ENCODE data around the gene ADSL. TPM values are rescaled to one million over a fixed set of nuclear protein-coding genes. Genes with fewer than 3 reads are reported as not detected.
A peak's percentile ranks its signal among the peaks of the same experiment; 100 is the strongest.

Gene ADSL
- total RNA-seq, 1 experiment from 2014 or later: 126 TPM

DNA sequence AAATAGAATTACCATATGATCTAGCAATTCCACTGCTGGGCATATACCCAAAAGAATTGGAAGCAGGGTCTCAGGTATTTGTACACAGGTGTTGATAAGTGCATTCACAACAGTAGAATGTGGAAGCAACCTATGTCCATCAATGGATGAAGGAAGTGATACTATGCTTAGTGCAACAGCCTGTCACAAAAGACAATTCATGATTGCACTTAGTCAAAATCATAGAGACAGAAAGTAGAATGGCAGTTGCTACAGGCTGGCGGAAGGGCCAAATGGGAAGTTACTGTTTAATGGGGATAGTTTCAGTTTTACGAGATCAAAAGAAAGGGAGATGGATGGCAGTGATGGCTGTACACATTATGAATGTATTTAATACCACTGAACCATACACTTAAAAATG lies 66.1 kb downstream of the ADSL start:
- no peaks in the 10 kb centered on the region for H3K79me2 ChIP-seq (ENCODE audit: insufficient read depth, low read length)
- peaks cover 2 to 4% of the 10 kb centered on the region in 2 experiments; a peak in 2 of 4 replicates for H3K36me3 ChIP-seq (ENCODE audit: control insufficient read depth in 1 of 2, insufficient read depth in 2 of 2, low read length in 2 of 2)
- TSS peak; percentile 44 for BruUV-seq (replicated peaks)
- H3K9ac ChIP-seq (ENCODE audit: low read length): no peak overlapping the region
- DNase-seq (ENCODE audit: low read depth, low spot score) (no peak), ATAC-seq (no peak)
- intact Hi-C loops (cut with micrococcal nuclease): no loop called here
- CTCF ChIA-PET: no interaction called here
- no peaks in the 10 kb centered on the region for H4K20me1 ChIP-seq (ENCODE audit: insufficient read depth)
- no peak overlapping the region for H3K27ac ChIP-seq (ENCODE audit: low read depth, low read length)
- H3K4me2 ChIP-seq (ENCODE audit: low read length): no peak overlapping the region
- H3K9me3 ChIP-seq (ENCODE audit: control insufficient read depth in 1 of 2, insufficient read depth in 1 of 2, low read depth in 1 of 2, low read length in 2 of 2): no peaks in the 10 kb centered on the region
- H3K9me2 ChIP-seq (ENCODE audit: insufficient read depth): no peaks in the 10 kb centered on the region
- no peak overlapping the region for H3K4me3 ChIP-seq (replicated peaks in 1 of 2; ENCODE audit: low read depth in 1 of 2, low read length in 2 of 2)
- H2AFZ ChIP-seq (ENCODE audit: low read depth, low read length, poor library complexity, severe bottlenecking): no peak overlapping the region
- TF ChIP-seq SIN3A (IDR thresholded peaks at IDR 0.05; ENCODE audit: low read depth) (no peak), SRF (IDR thresholded peaks at IDR 0.05; ENCODE audit: low read depth) (no peak), EGR1 (IDR thresholded peaks at IDR 0.05; ENCODE audit: low read depth) (no peak), CBX3 (IDR thresholded peaks at IDR 0.05; ENCODE audit: low read depth) (no peak), ELF1 (IDR thresholded peaks at IDR 0.05; ENCODE audit: borderline replicate concordance, low read depth) (no peak), POLR2A (IDR thresholded peaks at IDR 0.05; ENCODE audit: borderline replicate concordance, extremely low read depth, insufficient read depth, insufficient read length) (no peak), CEBPB (IDR thresholded peaks at IDR 0.05; ENCODE audit: low read depth) (no peak)
- TF ChIP-seq, protein P1, sequence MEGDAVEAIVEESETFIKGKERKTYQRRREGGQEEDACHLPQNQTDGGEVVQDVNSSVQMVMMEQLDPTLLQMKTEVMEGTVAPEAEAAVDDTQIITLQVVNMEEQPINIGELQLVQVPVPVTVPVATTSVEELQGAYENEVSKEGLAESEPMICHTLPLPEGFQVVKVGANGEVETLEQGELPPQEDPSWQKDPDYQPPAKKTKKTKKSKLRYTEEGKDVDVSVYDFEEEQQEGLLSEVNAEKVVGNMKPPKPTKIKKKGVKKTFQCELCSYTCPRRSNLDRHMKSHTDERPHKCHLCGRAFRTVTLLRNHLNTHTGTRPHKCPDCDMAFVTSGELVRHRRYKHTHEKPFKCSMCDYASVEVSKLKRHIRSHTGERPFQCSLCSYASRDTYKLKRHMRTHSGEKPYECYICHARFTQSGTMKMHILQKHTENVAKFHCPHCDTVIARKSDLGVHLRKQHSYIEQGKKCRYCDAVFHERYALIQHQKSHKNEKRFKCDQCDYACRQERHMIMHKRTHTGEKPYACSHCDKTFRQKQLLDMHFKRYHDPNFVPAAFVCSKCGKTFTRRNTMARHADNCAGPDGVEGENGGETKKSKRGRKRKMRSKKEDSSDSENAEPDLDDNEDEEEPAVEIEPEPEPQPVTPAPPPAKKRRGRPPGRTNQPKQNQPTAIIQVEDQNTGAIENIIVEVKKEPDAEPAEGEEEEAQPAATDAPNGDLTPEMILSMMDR (IDR thresholded peaks at IDR 0.05 in 2 of 3, conservative IDR thresholded peaks at IDR 0.05 in 1 of 3; ENCODE audit: borderline replicate concordance in 1 of 3, insufficient read depth in 1 of 3, low read depth in 2 of 3, low read length in 2 of 3): no peak
- TF ChIP-seq, protein P2, sequence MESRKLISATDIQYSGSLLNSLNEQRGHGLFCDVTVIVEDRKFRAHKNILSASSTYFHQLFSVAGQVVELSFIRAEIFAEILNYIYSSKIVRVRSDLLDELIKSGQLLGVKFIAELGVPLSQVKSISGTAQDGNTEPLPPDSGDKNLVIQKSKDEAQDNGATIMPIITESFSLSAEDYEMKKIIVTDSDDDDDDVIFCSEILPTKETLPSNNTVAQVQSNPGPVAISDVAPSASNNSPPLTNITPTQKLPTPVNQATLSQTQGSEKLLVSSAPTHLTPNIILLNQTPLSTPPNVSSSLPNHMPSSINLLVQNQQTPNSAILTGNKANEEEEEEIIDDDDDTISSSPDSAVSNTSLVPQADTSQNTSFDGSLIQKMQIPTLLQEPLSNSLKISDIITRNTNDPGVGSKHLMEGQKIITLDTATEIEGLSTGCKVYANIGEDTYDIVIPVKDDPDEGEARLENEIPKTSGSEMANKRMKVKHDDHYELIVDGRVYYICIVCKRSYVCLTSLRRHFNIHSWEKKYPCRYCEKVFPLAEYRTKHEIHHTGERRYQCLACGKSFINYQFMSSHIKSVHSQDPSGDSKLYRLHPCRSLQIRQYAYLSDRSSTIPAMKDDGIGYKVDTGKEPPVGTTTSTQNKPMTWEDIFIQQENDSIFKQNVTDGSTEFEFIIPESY (IDR thresholded peaks at IDR 0.05; ENCODE audit: extremely low read depth, insufficient replicate concordance, low read length): no peak
- POLR2A ChIA-PET: no interaction called here
- RAD21 ChIA-PET (ENCODE audit: low non-redundant PET in 1 of 2, low total read pairs in 2 of 2, uncharacterized antibody in 2 of 2, unreplicated experiment in 2 of 2): no interaction called here
- peaks cover 4 to 11% of the 10 kb centered on the region in 2 experiments; a peak in 3 of 4 replicates for H3K4me1 ChIP-seq (ENCODE audit: control insufficient read depth in 1 of 2, insufficient read depth in 2 of 2, low read length in 2 of 2)
- no peaks in the 10 kb centered on the region for H3K27me3 ChIP-seq (ENCODE audit: insufficient read depth, low read length)

Measured in HCT116 (cell line).